Measurements from ENCODE around the gene NNMT. TPM values are rescaled to one million over a fixed set of nuclear protein-coding genes. Genes with fewer than 3 reads are reported as not detected.

NNMT gene
- total and polyA plus RNA-seq, 2 donors (not counting 3 experiments of a cell fraction or from before 2014, with no cell fraction given) = 330 to 454 TPM

- BruUV-seq (replicated peaks) = no TSS peak
- no peak for FAIRE-seq
- Histone ChIP-seq H3K9me1 (replicated peaks; ENCODE audit: control insufficient read depth, extremely low read depth, insufficient read depth, low read length) (no peaks in the 10 kb centered on the region), H3K27ac (ENCODE audit: insufficient read depth, low read depth, low read length) (peak overlapping the region; percentile 15), H3K9ac (replicated peaks; ENCODE audit: extremely low read depth, insufficient read depth, low read length) (no peak overlapping the region), H3K4me3 (replicated peaks in 1 of 3; ENCODE audit: insufficient read depth in 1 of 3, low read depth in 1 of 3, low read length in 3 of 3) (no peak overlapping the region), H3K4me1 (ENCODE audit: control insufficient read depth, extremely low read depth, insufficient read depth, low read length) (peaks cover 26% of the 10 kb centered on the region), H3K79me2 (ENCODE audit: control insufficient read depth, insufficient read depth, low read length) (peaks cover 19% of the 10 kb centered on the region), H4K20me1 (replicated peaks; ENCODE audit: control insufficient read depth, extremely low read depth, insufficient read depth, low read length) (no peaks in the 10 kb centered on the region), H3K9me3 (replicated peaks; ENCODE audit: control insufficient read depth, insufficient read depth, low read length) (no peaks in the 10 kb centered on the region), H2AFZ (ENCODE audit: low read depth, low read length) (no peak overlapping the region), H3K27me3 (ENCODE audit: control insufficient read depth in 2 of 2, insufficient read depth in 2 of 2, low read length in 2 of 2) (no peaks in the 10 kb centered on the region), H3K4me2 (ENCODE audit: insufficient read depth, low read length) (no peak overlapping the region), H3K36me3 (ENCODE audit: control insufficient read depth in 2 of 2, extremely low read depth in 1 of 2, insufficient read depth in 2 of 2, low read length in 2 of 2) (peaks cover 10 to 18% of the 10 kb centered on the region in 2 experiments)
- DNase-seq (ENCODE audit: low read depth, low spot score) = peak; percentile 51
- TF ChIP-seq MYC (IDR thresholded peaks at IDR 0.05; ENCODE audit: low read depth, low read length) (no peak), POLR2AphosphoS5 (IDR thresholded peaks at IDR 0.05; ENCODE audit: insufficient read depth, low read depth, low read length) (no peak), POLR2A (IDR thresholded peaks at IDR 0.05; ENCODE audit: low read depth, low read length) (no peak), MAX (IDR thresholded peaks at IDR 0.05; ENCODE audit: insufficient read depth, insufficient read length) (no peak), EZH2 (IDR thresholded peaks at IDR 0.05; ENCODE audit: borderline replicate concordance, low read depth, low read length, severe bottlenecking) (no peak), JUN (IDR thresholded peaks at IDR 0.05; ENCODE audit: borderline replicate concordance, insufficient read depth, insufficient read length, low read depth) (no peak), GATA2 (IDR thresholded peaks at IDR 0.05; ENCODE audit: insufficient read depth, insufficient read length, low read depth, low read length) (no peak), FOS (IDR thresholded peaks at IDR 0.05; ENCODE audit: borderline replicate concordance, insufficient read depth, low read length) (no peak)
- TF ChIP-seq, protein P1, sequence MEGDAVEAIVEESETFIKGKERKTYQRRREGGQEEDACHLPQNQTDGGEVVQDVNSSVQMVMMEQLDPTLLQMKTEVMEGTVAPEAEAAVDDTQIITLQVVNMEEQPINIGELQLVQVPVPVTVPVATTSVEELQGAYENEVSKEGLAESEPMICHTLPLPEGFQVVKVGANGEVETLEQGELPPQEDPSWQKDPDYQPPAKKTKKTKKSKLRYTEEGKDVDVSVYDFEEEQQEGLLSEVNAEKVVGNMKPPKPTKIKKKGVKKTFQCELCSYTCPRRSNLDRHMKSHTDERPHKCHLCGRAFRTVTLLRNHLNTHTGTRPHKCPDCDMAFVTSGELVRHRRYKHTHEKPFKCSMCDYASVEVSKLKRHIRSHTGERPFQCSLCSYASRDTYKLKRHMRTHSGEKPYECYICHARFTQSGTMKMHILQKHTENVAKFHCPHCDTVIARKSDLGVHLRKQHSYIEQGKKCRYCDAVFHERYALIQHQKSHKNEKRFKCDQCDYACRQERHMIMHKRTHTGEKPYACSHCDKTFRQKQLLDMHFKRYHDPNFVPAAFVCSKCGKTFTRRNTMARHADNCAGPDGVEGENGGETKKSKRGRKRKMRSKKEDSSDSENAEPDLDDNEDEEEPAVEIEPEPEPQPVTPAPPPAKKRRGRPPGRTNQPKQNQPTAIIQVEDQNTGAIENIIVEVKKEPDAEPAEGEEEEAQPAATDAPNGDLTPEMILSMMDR (IDR thresholded peaks at IDR 0.05; ENCODE audit: extremely low read depth in 1 of 2, insufficient read depth in 1 of 2, low read depth in 1 of 2, low read length in 2 of 2) = no peak
- ChIA-PET POLR2A (no interaction called here), CTCF (interaction anchor here (0.9 to 4.5 kb wide), 6 partner anchors 9 to 55 kb away, joined by 3 to 24 read pairs (median 5); no protein-coding TSS in a partner anchor)
- dilution Hi-C loops (cut with MboI; ENCODE audit: extremely low pct_ligation_motif_present, low sequenced_read_pairs) (no loop called here), intact Hi-C loops (cut with micrococcal nuclease) (loop anchor here (1.0 kb wide), 1 partner anchor 9 kb away; no protein-coding TSS in a partner anchor)
Measured at GRCh38 chr11:114315749-114316368, 19.7 kb downstream of the NNMT start.

All from endothelial cell of umbilical vein (primary cell).